ENCODE results near the gene ATG12.

Gene ATG12

GRCh38 chr5:115855959-115856358 lies 14.6 kb upstream of the ATG12 start:
- H3K4me3 ChIP-seq (replicated peaks; ENCODE audit: low read depth, low read length), result no peak overlapping the region
- TF ChIP-seq CTCF (IDR thresholded peaks at IDR 0.05; ENCODE audit: low read depth, low read length, missing control alignments), result no peak
- DNase-seq (ENCODE audit: extremely low read depth, low read depth), result no peak

GRCh38 chr5:115854139-115854538 lies 12.8 kb upstream of the ATG12 start:
- no peak for TF ChIP-seq CTCF (IDR thresholded peaks at IDR 0.05; ENCODE audit: low read depth, low read length, missing control alignments)
- no peak overlapping the region for H3K4me3 ChIP-seq (replicated peaks; ENCODE audit: low read depth, low read length)
- no peak for DNase-seq (ENCODE audit: extremely low read depth, low read depth)

GRCh38 chr5:115850744-115851416 lies 9.5 kb upstream of the ATG12 start:
- DNase-seq (ENCODE audit: extremely low read depth, low read depth), result no peak
- no peak for TF ChIP-seq CTCF (IDR thresholded peaks at IDR 0.05; ENCODE audit: low read depth, low read length, missing control alignments)
- no peak overlapping the region for H3K4me3 ChIP-seq (replicated peaks; ENCODE audit: low read depth, low read length)

GRCh38 chr5:115849258-115849798 lies 8.0 kb upstream of the ATG12 start:
- no peak overlapping the region for H3K4me3 ChIP-seq (replicated peaks; ENCODE audit: low read depth, low read length)
- DNase-seq (ENCODE audit: extremely low read depth, low read depth), result no peak
- no peak for TF ChIP-seq CTCF (IDR thresholded peaks at IDR 0.05; ENCODE audit: low read depth, low read length, missing control alignments)

- DNase-seq (ENCODE audit: extremely low read depth, low read depth), result no peak
- no peak overlapping the region for H3K4me3 ChIP-seq (replicated peaks; ENCODE audit: low read depth, low read length)
- TF ChIP-seq CTCF (IDR thresholded peaks at IDR 0.05; ENCODE audit: low read depth, low read length, missing control alignments), result no peak
Measured at GRCh38 chr5:115847290-115847689, 5.9 kb upstream of the ATG12 start.

GRCh38 chr5:115844321-115844817 lies 3.0 kb upstream of the ATG12 start:
- no peak overlapping the region for H3K4me3 ChIP-seq (replicated peaks; ENCODE audit: low read depth, low read length)
- TF ChIP-seq CTCF (IDR thresholded peaks at IDR 0.05; ENCODE audit: low read depth, low read length, missing control alignments), result no peak
- no peak for DNase-seq (ENCODE audit: extremely low read depth, low read depth)

All from HFF-Myc (cell line).